GM21447 (cell line): Measurements from ENCODE around the gene MAD1L1.

Experiments
- ATAC-seq: cut with Tn5 transposase; IDR thresholded peaks from one replicate; pipeline ENCODE4 v1.9.1; 2021; ENCODE audit not compliant: unreplicated experiment

The MAD1L1 gene

GRCh38 chr7:2120251-2120660 is 112.5 kb downstream of the MAD1L1 start:
- ATAC-seq = no peak

GRCh38 chr7:2118630-2119190 is 114.0 kb downstream of the MAD1L1 start:
- ATAC-seq = no peak

GRCh38 chr7:2118056-2118455 is 114.7 kb downstream of the MAD1L1 start:
- ATAC-seq = no peak

- ATAC-seq = no peak
These were observed 115.1 kb downstream of the MAD1L1 start for GRCh38 chr7:2117646-2118045.

- ATAC-seq = no peak
These were observed 115.7 kb downstream of the MAD1L1 start for GRCh38 chr7:2116989-2117591.

- ATAC-seq = no peak
These were observed 116.3 kb downstream of the MAD1L1 start for GRCh38 chr7:2116448-2116810.

GRCh38 chr7:2115760-2116447 is 116.8 kb downstream of the MAD1L1 start:
- no peak for ATAC-seq

- no peak for ATAC-seq
These were observed 117.6 kb downstream of the MAD1L1 start for GRCh38 chr7:2114926-2115759.

- no peak for ATAC-seq
These were observed 118.7 kb downstream of the MAD1L1 start for GRCh38 chr7:2114052-2114451.

GRCh38 chr7:2112261-2113198 is 120.2 kb downstream of the MAD1L1 start:
- ATAC-seq = no peak

GRCh38 chr7:2111568-2111967 is 121.2 kb downstream of the MAD1L1 start:
- ATAC-seq = no peak

GRCh38 chr7:2110610-2111396 is 121.9 kb downstream of the MAD1L1 start:
- ATAC-seq = no peak

GRCh38 chr7:2109936-2110609 is 122.7 kb downstream of the MAD1L1 start:
- ATAC-seq = no peak

- ATAC-seq = no peak
These were observed 123.4 kb downstream of the MAD1L1 start for GRCh38 chr7:2109251-2109872.

- no peak for ATAC-seq
These were observed 124.1 kb downstream of the MAD1L1 start for GRCh38 chr7:2108501-2109250.

- no peak for ATAC-seq
These were observed 124.7 kb downstream of the MAD1L1 start for GRCh38 chr7:2108071-2108455.

GRCh38 chr7:2107386-2108070 is 125.2 kb downstream of the MAD1L1 start:
- ATAC-seq = no peak

GRCh38 chr7:2106924-2107323 is 125.8 kb downstream of the MAD1L1 start:
- ATAC-seq = no peak
